Stimulated activated CD8-positive, alpha-beta memory T cell treated with anti-CD3 and anti-CD28 coated beads, Interleukin-4, amount 100 ng/mL, for 48 hours (primary cell): ENCODE data around the gene GRIK3.
"Not testable (repeated sequence)": the region's sequence is repeated elsewhere in the genome, so short reads cannot be mapped to it uniquely, and the experiment has no call there.

Experiments used
- DNase-seq: peaks from one replicate; pipeline ENCODE4 v3.0.0-alpha.2; 2020

Gene GRIK3

DNA sequence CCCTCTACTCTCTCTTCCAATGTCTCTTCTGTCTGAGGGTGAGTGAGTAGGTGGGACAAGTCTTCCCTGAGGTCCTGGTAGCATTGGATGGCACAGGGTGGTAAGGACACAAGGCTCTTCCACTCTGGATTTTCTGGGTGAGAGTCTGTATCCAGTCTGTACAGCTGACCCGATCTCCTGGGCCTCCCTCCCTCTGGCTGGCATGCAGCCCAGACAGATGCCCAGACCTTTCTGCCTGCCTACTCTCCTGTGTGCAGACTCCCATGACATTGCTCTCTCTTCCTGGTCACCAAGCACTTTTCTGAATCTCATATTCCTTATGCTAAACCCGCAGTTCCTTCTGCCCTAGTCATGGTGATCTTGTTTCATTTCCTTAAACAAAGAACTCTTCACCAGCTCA, 100.3 kb downstream of the GRIK3 start:
- DNase-seq, result no peak

DNA sequence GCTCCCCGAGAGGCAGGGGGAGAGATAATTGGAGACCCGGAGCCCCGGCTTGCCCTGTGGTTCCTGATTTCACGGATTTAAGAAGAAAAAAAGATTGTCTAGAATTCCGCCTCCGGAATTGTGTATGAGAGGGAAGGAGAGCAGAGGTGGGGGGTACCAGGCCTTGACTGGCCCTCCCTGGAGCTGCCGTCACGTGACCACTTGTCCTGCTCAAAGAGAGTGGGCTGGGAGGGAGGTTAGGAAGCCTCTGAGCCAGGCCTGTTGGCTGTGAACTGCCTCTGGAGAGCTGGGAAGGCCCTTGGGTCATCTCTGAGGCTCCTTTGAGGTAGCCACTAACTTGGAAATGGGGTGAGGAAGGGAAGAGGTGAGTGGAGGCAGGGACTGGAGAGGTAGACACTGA, 106.5 kb downstream of the GRIK3 start:
- no peak for DNase-seq

DNA sequence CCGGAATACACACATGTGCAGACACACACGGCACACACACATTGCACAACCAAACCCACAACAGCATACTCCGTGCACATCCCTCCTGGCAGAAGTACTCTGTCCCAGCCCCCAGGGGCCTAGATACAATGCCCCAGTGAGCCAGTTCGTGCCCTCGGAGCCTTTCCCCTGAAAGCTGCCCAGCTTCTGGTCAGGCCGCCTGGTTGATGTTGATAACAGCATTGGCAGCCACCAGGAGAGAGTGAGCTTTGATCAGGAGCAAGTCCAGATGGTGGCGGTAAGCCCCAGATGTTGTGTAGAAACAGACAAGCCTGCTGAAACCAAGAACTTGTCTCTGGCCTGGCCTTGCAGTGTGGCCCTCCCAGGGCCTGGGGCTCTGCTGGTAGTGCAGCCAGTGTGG, 109.1 kb downstream of the GRIK3 start:
- DNase-seq, result no peak

DNA sequence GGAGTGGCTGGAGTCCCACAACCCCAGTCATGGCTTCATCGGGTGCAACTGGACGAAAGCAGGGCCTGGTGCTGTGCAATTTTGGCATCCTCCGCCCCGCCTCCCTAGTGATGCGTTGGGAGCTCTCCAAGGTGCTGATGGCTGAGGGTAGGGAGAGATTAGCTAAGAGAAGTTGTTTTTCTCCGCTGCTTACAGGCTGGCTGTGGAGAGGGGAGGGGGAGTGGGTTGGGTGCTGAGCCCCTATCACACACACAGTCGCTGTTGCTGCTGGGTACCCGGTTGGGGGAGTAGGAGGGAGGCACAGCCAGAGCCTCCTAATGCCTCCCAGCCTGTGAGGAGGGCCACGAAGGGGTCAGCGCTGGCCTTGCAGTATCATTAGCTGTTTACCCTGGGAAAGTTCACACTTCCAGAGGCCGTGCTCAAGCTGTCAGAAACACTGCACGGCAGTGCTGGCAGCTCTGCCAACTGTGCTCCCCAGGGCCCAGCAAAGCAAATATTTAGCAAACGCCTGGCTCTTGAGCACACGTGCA, 110.0 kb downstream of the GRIK3 start:
- peak; percentile 69 for DNase-seq

DNA sequence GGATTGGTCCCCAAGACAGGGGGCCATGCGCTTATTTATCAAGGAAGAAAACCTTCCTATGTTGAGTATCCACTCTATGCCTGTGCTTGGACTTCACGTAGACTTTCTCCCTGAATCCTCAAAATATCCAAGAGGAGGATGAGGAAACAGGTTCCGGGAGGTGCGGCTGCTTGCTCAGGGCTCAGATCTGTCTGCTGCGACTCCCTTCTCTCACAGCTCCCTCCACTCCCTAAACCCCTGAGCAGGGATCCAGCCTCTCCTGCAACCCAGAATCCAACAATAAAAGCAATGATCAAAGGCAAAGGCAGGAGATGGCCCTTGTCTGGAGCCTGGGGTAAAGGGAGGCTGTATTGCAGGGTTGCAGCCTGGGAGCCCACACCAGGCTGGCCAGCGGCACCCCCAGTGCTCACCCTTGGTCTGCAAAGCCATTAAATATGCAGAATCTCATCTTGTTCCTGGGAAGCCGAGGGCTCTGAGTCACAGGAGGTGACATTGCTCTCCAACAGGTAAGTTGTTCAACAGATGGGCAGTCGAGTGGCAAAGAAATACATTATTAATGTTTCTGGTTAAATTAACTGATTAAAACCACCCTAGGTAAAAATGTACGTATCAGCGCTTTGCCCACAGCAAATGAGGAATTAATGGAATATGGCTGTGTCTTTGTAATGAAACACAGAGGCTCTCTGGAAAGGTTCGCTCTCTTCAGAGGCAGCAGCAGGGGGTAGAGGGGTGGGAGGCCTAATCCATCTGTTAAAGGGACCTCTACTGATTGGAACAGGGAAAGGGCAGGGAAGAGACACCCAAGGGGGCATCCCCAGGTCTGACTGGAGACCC, 111.5 kb downstream of the GRIK3 start:
- no peak for DNase-seq

DNA sequence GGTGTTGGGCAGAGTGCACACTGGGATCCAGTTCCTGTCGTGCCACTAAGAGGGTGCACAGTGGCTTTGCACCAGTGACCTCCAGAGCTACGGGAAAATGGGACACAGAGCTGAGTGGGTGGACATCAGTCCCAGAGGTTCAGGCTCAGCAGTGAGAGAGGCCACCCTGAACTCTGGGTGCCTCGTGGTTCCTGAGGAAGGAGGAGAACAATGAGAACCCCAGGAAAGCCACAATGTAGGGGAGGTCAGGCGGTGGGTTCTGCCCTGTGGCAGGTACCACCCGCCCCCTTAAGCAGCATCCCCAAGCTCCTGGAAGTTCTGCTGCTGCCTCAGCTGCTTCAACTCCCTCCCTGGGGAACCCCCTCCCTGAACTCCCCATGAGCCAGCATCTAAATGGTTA, 112.2 kb downstream of the GRIK3 start:
- DNase-seq, result no peak

DNA sequence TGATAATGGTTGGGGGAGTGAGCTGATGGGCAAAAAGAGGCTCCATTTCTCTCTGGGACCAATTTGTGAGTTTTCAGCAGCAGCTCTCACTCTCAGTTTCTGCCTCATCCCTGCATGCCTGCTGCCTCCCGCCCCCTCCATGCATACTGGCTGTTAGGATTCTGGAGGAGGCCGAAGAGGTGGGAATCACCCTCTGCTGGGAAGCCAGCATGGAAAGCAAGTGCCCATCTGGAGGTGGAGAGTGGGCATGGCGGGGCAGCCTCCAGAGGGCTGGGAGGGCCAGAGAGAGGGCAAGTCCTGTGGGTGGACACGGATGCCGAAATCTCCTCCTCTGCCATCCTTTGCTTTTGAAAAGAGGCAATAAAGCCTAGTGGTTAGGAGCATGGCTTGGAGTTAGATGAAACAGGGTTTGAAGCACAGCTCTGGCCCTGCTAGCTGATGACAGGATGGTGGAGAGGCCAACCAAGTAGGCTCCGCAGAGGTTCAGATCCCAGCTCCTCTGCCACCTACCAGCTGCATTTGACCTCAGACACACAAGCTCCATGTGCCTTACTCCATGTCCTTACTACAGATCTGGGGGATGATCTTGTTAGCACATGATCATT, 113.4 kb downstream of the GRIK3 start:
- DNase-seq, result no peak

DNA sequence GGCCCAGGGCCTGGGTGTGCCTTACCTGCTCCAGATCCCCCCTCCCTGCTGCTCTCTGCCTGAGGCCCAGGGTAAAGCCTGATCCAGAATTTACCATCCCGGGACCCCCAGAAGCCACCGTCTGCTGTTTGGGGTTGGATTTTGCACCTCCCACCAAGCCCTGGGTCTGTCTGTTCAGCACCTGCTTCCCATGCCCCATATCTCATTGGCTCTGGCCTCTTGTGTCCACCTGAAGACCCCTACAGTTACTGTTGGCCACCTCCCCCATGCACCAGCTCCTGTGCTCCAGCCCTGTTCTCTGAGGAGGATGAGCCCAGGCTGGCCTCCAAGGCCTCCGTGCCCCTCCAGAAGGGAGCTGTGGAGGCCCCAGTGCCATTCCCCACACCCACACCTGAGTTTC, 113.9 kb downstream of the GRIK3 start:
- DNase-seq, result no peak

DNA sequence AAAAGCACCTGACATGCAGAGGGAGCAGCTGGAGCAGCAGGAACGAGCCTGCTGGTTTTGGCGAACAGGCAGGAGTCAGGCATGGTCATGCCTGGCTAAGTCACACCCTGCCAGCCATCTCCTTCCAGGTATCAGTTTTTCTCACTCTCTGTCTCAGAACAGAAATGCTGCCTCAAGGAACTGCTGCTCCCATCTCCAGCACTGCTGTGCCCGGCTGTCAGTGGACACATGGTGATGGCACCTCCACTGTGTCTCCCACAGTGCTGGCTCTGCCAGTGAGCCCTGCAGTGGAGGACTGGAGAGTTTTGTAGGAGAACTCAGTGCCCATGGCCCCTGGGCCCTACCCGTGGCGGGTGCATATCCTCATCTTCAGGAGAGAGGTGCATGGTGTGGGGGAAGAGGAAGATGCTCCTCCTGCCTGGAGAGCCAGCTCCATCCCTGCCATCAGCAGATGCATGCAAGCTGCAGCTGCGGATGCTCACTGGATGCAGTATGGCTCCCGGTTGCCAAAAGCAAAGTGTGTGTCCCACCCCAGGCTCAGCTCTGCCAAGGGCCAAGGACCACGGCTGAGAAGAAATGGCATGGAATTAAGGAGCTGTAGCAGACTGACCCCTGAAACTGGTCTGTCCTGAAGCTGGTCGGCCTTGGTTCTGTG, 114.7 kb downstream of the GRIK3 start:
- DNase-seq, result no peak

DNA sequence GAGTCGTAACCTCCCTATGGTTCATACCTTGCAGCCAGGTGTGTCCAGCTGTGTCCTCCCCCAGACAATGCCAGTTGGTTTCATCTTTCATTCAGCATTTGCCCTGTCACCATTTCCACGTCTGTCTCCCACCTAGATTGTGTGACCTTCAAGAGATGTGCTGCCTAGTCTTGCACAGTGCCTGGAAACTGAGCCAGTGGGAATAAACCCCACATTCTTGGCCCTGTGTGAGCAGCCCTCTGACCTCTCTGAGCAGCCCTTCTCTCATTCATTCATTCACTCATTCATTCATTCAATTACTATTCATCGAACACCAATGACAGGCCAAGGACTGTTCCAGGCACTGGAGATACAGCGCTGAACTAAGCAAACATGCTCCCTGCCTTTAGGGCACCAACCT, 115.7 kb downstream of the GRIK3 start:
- no peak for DNase-seq

DNA sequence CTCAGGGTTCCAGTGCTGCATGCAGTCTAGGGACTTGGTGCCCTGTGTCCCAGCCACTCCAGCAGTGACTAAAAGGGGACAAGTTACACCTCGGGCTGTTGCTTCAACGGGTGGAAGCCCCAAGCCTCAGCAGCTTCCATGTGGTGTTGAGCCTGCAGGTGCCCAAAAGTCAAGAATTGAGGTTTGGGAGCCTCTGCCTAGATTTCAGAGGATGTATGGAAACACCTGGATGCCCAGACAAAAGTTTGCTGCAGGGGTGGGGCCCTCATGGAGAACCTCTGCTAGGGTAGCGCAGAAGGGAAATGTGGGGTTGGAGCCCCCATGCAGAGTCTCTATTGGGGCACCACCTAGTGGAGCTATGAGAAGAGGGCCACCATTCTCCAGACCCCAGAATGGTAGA, 117.8 kb downstream of the GRIK3 start:
- not testable (repeated sequence) for DNase-seq

DNA sequence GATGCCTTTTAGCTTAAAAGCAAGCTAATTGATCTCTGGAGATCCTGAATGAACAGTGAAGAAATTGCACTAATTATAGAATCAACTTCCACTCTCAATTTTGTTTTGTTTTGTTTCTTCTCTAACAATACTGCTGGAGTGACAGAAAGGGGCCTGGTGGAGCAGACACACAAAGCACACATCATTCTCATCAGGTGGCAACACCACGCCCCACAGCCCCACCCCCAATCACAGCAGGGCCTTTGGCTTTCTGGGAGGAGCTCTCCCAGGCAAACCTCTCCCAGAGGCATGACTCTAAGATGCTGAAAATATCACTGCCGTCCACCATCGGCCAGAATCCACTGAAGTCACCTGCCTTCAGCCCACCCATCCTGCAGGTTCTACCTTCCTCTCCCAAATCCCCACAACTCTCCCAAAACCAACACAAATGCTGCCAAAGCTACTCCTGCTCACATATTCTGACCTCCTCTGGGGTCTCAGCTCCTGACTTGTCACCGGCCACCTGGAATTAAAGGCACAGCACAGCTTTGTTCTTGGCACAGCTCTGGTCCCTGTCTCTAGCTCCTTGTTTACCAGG, 120.7 kb downstream of the GRIK3 start:
- DNase-seq, result no peak

DNA sequence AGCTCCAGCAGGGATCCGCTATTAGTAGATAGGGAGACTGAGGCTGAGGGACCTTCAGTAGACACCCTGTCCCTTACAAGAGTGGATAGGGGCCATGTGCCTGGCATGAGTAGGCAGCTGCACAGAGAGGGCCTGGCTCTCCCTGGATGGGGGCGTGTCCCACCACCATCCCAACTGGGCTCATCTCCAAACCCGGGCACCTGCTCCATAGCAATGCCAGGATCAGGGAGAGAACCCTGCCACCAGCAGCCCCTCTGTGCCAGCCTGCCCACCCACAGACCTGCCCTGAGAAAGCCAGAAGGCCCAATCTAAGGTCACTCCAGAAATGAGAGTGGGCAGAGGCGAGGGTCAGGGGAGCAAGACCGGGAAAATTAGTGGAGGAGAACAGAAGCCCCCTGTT, 121.3 kb downstream of the GRIK3 start:
- no peak for DNase-seq

DNA sequence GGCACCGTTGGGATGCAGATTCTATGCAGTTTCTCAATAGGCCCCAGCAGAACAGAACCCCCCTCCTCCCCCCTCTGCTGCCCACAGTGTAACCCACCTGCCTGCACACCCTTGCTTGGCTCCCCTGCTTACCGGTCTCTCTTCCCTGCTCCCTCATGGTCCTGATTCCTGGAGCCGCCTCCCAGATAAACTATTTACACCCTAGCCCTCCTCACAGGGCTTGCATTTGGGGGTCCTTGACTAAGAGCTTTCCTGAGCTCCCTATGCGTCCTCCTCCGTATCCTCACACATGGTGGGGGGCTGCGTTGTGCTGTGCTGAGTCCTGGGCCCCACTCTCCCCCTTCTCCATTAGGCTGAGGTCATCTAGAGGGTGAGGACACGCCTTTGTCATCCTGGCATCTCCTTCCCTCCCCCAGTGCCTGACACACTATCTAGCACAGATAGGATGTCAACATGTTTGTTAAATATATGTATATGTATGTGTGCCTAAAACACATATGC, 121.9 kb downstream of the GRIK3 start:
- DNase-seq, result no peak

DNA sequence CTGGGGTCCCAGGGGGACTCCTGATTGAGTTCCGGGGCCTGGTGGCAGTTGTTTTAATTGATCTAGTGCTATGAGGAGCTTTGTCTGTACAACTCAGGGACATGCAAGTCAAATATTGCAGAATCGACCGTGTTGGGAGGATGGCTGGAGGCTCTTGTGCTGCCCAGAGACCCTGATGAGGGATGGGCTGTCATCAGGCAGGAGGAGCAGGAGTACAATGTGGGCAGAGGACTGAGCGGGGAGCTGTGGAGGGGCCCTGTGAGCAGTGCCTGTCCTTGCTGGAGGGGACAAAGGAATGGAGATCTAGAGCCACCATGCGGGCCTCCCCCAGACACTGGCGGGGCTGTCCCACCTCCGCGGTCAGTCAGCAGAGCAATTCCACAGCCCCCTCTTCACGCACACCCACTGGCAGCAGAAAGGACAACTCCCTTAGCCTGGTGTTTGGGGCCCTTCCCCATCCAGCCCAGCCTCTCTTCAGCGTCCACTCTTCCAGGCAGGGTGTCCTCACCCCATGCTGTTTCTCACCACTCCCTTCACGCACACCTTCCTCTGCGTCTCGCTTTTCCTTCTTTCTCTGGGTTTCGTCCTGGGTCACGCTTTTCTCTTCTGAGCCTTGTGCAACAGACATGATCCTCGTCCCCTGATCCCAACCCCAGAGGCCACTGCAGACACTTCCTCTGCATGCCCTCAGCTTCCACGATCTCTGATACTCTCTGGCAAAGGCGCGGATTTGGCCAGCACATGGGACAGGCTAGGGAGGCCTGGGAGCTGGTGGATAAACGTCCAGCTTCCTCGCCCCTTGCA, 122.6 kb downstream of the GRIK3 start:
- DNase-seq, result no peak

DNA sequence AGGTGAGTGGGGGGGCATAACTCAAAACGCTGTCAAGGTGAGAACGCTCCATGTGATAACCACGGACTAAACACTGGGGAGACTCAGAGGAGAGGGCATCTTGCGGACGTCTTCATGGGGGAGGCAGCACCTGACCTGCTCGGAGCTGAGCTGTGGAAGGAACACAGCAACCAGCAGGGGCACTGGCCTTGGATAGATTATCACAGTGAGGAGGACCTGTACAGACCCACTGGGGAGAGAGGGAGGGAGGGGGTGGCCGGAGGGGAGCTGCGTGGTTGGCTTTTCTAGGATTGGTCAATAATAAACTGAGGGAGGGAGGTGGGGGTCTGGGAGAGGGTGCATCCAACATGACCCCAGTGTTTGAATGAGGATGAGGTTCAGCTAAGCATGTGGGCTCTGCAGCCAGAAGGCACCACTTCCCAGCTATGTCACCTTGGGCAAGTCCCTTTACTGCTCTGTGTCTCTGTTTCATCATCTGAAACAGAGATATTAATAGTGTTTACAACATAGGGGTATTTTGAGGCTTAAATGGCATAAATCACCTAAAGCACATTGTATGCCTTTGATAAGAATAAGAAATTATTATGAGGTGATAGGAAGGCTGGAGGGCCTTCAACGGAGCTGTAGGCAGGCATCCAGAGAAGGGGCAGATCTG, 123.3 kb downstream of the GRIK3 start:
- no peak for DNase-seq

DNA sequence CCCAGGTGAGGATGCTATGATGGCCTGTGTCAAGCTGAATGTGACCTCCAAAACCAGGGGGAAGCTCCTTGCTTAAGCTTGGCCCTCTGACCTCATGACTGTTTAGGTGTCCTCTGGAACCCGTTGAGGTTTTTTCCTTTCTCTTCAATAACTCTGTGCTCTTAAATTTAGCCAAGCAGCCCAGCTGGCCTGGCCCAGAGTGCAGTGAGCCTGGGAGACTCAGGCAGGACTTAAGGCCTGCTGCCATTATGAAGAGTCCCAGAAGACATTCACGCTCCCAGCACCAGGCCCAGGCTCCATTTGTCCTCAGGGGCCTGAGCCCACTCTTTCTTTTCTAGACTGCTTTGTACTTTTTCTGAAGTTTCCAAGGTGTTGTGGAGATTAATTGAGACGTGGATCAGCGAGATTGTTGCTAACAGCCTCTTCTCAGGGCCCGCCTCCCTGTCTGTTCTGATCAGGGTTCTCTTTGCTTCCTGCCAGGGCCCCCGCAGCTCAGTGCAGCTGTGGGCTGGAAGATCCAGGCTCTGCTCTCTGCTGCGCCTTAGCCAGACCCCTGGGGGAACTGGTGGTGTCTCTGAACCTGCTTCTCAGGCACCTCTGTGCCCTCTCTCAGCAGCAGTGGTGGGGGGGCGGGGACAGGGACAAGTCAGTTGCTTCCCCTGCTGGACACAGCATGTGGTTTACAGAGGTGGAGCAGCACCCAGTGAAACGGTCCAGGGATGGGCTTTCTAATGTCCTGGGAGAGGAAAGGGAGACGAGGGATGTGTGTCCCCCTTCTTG, 124.2 kb downstream of the GRIK3 start:
- DNase-seq, result no peak

DNA sequence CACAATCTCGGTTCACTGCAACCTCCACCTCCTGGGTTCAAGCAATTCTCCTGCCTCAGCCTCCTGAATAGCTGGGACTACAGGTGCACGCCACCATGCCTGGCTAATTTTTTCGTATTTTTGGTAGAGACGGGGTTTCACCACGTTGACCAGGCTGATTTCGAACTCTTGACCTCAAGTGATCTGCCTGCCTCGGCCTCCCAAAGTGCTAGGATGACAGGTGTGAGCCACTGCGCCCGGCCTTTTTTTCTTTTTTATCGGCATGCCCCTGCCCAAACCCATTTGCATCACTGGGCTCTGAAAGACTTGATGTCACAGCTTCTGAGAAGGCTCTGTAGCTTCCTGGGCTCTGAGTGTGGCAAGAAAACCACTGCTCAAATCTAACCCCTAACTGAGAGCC, 125.0 kb downstream of the GRIK3 start:
- not testable (repeated sequence) for DNase-seq

DNA sequence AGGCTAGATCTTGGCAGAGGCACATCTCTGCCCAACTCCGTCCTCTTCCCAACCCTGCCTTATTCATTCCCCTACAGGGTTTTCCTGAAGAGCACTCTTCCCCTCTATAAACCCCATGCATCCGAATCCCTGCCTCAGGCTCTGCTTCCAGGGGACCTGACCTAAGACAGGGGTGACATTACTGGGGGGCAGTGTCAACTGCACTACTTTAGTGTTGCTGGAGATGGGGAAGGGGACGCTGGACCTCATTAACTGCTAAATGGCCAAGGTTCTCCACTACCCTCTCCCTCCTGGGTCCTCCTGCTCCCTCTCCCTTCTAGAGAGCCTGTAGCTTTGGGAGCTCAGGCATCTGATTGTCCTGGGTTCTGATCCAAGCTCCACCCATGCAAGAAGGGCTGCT, 126.2 kb downstream of the GRIK3 start:
- no peak for DNase-seq

DNA sequence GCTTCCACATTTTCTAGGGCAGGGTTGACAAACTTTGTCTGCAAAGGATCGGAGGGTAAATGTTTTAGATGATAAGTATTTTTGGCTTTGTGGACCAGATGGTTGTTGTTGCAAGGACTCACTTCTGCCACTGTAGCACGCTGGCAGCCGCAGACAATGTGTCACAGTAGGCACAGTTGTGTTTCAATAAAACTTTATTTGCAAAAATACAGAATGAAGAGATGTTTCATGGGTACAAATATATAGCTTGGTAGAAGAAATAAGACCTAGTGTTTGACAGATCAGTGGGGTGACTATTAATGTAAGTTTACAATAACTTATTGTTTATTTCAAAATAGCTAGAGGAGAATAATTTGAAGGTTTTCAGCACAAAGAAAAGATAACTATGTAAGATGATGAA, 127.8 kb downstream of the GRIK3 start:
- no peak for DNase-seq

DNA sequence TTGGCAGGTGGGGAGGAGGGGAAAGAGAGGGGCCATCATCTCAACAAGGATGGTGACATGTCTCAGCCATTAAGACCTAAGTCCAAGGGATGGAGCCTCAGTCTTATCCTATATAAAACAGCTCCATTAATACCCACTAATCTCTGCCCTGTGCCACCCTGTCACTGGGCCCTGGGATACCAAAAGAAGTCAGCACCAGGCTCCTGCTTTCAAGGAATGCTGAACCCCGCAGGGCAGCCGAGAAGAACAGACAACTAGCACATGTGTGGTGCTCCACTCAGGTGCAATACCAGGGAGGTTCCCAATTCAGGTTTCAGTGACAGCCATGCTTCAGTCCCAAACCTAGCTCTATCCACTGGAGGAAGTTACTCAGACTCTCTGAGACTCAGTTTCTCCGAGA, 128.4 kb downstream of the GRIK3 start:
- no peak for DNase-seq
